Vagina (tissue), 2 donors: ENCODE results near the gene MBD1.

Experiments used
- CTCF ChIP-seq, 3 experiments: fragments of 450-650 bp in 2 of 3; fragments of 200-600 bp in 1 of 3; sonication (generic) in 1 of 3; IDR thresholded peaks; one replicate each; pipeline ENCODE4 v1.5.1; 2017 to 2019; ENCODE audit warnings: antibody characterized with exemption in 3 of 3, mild to moderate bottlenecking in 2 of 3, moderate library complexity in 2 of 3
- POLR2A ChIP-seq, 2 donors: fragments of 450-650 bp; IDR thresholded peaks; one replicate each; pipeline ENCODE4 v1.6.1; 2017; ENCODE audit warnings: antibody characterized with exemption in 2 of 2, mild to moderate bottlenecking in 2 of 2, moderate library complexity in 2 of 2

- TF ChIP-seq CTCF (IDR thresholded peaks at IDR 0.05) = no peak
- no peak for TF ChIP-seq POLR2A (IDR thresholded peaks at IDR 0.05)
These were observed 7.3 kb downstream of the MBD1 start for GRCh38 chr18:50274044-50274442.
